Thyroid gland (tissue), 4 donors: ENCODE measurements around the gene JAG1.

Experiments used
- CTCF ChIP-seq, 6 experiments: fragments of 200-600 bp in 3 of 6; fragments of 450-650 bp in 3 of 6; sonication (generic) in 3 of 6; IDR thresholded peaks; one replicate each; pipeline ENCODE4 v1.5.1; 2016 to 2019; ENCODE audit warnings: antibody characterized with exemption in 6 of 6, mild to moderate bottlenecking in 2 of 6, inconsistent platforms in 1 of 6, moderate library complexity in 1 of 6
- POLR2A ChIP-seq, 2 donors: fragments of 450-650 bp; IDR thresholded peaks; one replicate each; pipeline ENCODE4 v1.6.1; 2017; ENCODE audit warnings: antibody characterized with exemption in 2 of 2, mild to moderate bottlenecking in 2 of 2, moderate library complexity in 1 of 2

DNA sequence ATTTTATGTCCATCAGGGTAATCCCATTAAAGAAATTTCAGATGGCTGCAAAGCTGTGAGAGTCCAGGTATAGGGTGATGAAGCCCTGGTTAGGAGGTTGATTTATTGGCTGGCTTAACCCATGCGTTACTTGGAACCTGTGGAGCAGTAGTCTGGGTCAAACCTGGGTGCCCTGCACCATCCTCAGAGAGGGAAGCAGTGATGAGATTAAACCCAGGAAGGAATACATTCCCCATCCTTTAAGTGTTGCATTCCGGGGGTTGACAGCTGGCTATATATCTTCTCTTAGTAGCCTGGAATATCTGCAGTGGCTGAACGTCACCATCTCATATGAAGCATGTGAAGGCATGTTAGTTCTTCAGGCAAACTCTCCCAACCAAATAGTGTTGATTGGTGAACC is 44.9 kb upstream of the JAG1 start:
- TF ChIP-seq POLR2A (IDR thresholded peaks at IDR 0.05) (no peak), CTCF (IDR thresholded peaks at IDR 0.05) (no peak)
